ENCODE results near the gene CENPM.

DNA sequence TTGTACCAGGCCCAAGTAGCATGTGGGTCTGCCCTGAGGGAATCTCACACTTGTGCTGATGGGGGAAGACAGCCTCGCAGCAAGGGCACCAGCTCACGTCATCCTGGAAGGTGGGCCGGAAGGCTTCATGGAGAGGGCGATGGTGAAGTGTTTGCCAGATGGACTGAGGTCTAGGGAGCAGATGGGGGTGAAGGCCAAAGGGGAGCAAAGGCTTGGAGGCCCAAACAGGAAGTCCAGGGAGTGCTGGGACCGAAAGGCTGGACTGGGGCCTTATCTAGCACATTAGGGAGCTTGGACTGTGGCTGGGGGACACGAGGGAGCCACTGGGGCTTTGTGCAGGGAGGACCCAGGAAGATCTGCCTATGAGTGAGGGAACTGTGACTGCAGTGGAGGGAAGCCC lies 19.1 kb downstream of the CENPM start:
- TF ChIP-seq CTCF (IDR thresholded peaks at IDR 0.05; ENCODE audit: insufficient read depth, low read length, poor library complexity, severe bottlenecking): no peak
- no peak for TF ChIP-seq EZH2phosphoT487 (conservative IDR thresholded peaks at IDR 0.05; ENCODE audit: low read length)

Measured in SU-DHL-6 (cell line).